ENCODE results near the gene STX18. TPM values are rescaled to one million over a fixed set of nuclear protein-coding genes. Genes with fewer than 3 reads are reported as not detected.

The STX18 gene
- total and polyA plus RNA-seq, 4 donors: 10.2 to 17.1 (median 12.4) TPM

GRCh38 chr4:4490041-4490440 lies 51.8 kb downstream of the STX18 start (continued):
- TF ChIP-seq REST (IDR thresholded peaks at IDR 0.05) (no peak), HNF4G (IDR thresholded peaks at IDR 0.05) (no peak), EGR1 (IDR thresholded peaks at IDR 0.05; ENCODE audit: low read depth in 2 of 2) (no peak), NR2F2 (IDR thresholded peaks at IDR 0.05) (no peak)

GRCh38 chr4:4488405-4489404 lies 53.1 kb downstream of the STX18 start:
- H3K36me3 ChIP-seq (ENCODE audit: control insufficient read depth in 4 of 4, insufficient read depth in 3 of 4, low read depth in 1 of 4, low read length in 3 of 4): no peaks in the 10 kb centered on the region
- no peak for TF ChIP-seq ZBTB33 (IDR thresholded peaks at IDR 0.05)
- TF ChIP-seq TAF1 (conservative IDR thresholded peaks at IDR 0.05): no peak
- TF ChIP-seq RAD21 (IDR thresholded peaks at IDR 0.05): peak; percentile 97
- TF ChIP-seq MAX (IDR thresholded peaks at IDR 0.05): no peak
- TF ChIP-seq HNF4G (IDR thresholded peaks at IDR 0.05): peak; percentile 49
- TF ChIP-seq EGR1 (IDR thresholded peaks at IDR 0.05; ENCODE audit: low read depth in 2 of 2): no peak
- peak; percentile 85 to 93 for TF ChIP-seq HNF4A (conservative IDR thresholded peaks at IDR 0.05)
- no peak for TF ChIP-seq NR2F2 (IDR thresholded peaks at IDR 0.05)
- no peak for TF ChIP-seq YY1 (IDR thresholded peaks at IDR 0.05)
- no peak for TF ChIP-seq JUND (IDR thresholded peaks at IDR 0.05)
- TF ChIP-seq SP1 (IDR thresholded peaks at IDR 0.05): no peak
- no peak for TF ChIP-seq ATF3 (IDR thresholded peaks at IDR 0.05)
- no peak for TF ChIP-seq FOXA1 (IDR thresholded peaks at IDR 0.05)
- no peak for TF ChIP-seq FOXA2 (IDR thresholded peaks at IDR 0.05)
- TF ChIP-seq GABPA (IDR thresholded peaks at IDR 0.05 in 1 of 2, conservative IDR thresholded peaks at IDR 0.05 in 1 of 2): no peak
- no peak for TF ChIP-seq RXRA (IDR thresholded peaks at IDR 0.05)
- peak; percentile 85 for TF ChIP-seq CTCF (IDR thresholded peaks at IDR 0.05; ENCODE audit: low read depth, low read length, missing input control)
- TF ChIP-seq REST (IDR thresholded peaks at IDR 0.05): no peak
- 27% methylated on average over 6 of the region's 6 CpGs for WGBS
- no peak overlapping the region for H3K9ac ChIP-seq (ENCODE audit: low read depth in 1 of 2, low read length in 2 of 2)
- H3K27ac ChIP-seq (ENCODE audit: low read depth in 1 of 2, low read length in 2 of 2): no peak overlapping the region
- H3K4me1 ChIP-seq (ENCODE audit: control insufficient read depth in 4 of 4, insufficient read depth in 4 of 4, low read length in 3 of 4): peaks cover 2 to 47% (median 44%) of the 10 kb centered on the region in 4 donors
- no peak overlapping the region for H3K4me3 ChIP-seq (ENCODE audit: low read depth in 1 of 3, low read length in 3 of 3)
- no peaks in the 10 kb centered on the region for H3K9me3 ChIP-seq (ENCODE audit: control insufficient read depth in 4 of 4, low read length in 3 of 4)
- H3K27me3 ChIP-seq (ENCODE audit: control insufficient read depth in 4 of 4, insufficient read depth in 4 of 4, low read length in 3 of 4): no peaks in the 10 kb centered on the region
- peak; percentile 68 for DNase-seq (ENCODE audit: low spot score)

Data from liver (tissue), 9 donors.